Measurements from ENCODE around the gene HEPACAM.

- TF ChIP-seq CTCF (IDR thresholded peaks at IDR 0.05) (no peak), POLR2A (IDR thresholded peaks at IDR 0.05) (no peak)
These were observed 41.2 kb upstream of the HEPACAM start for GRCh38 chr11:124977006-124977405.

All from upper lobe of left lung (tissue), 4 donors.